Loucy (cell line): Measurements from ENCODE around the gene DRGX.

Experiments used
- H2AFZ ChIP-seq: fragments of 200-600 bp; sonication (generic); 2 replicates; pipeline ENCODE4 v1.6.0; 2016; ENCODE audit warnings: antibody characterized with exemption, mild to moderate bottlenecking, low read length, moderate library complexity
- H3F3A ChIP-seq: fragments of 200-600 bp; 2 replicates; pipeline ENCODE4 v1.6.0; 2016; ENCODE audit warnings: antibody characterized with exemption, low read depth, mild to moderate bottlenecking
- H3K27me3 ChIP-seq: fragments of 200-600 bp; sonication (generic); 2 replicates; pipeline ENCODE4 v1.6.1; 2014; ENCODE audit warnings: low read length, mild to moderate bottlenecking; ENCODE audit not compliant: insufficient read depth, poor library complexity, severe bottlenecking
- H3K36me3 ChIP-seq: fragments of 200-600 bp; sonication (generic); 2 replicates; pipeline ENCODE4 v1.6.1; 2016; ENCODE audit warnings: low read length; ENCODE audit not compliant: insufficient read depth
- H3K4me1 ChIP-seq: fragments of 200-600 bp; sonication (generic); 2 replicates; pipeline ENCODE4 v1.5.1; 2014; ENCODE audit warnings: low read length, mild to moderate bottlenecking; ENCODE audit not compliant: insufficient read depth, poor library complexity, severe bottlenecking
- H3K4me2 ChIP-seq: fragments of 200-600 bp; sonication (generic); 2 replicates; pipeline ENCODE4 v1.6.0; 2014; ENCODE audit warnings: antibody characterized with exemption, low read length, low read depth, mild to moderate bottlenecking; ENCODE audit not compliant: poor library complexity, severe bottlenecking
- H3K4me3 ChIP-seq: fragments of 200-600 bp; sonication (generic); 2 replicates; pipeline ENCODE4 v1.5.1; 2014; ENCODE audit warnings: low read length, mild to moderate bottlenecking, mixed read lengths; ENCODE audit not compliant: poor library complexity, severe bottlenecking
- H3K79me2 ChIP-seq: fragments of 200-600 bp; sonication (generic); 2 replicates; pipeline ENCODE4 v1.6.1; 2014; ENCODE audit warnings: low read length; ENCODE audit not compliant: insufficient read depth
- H3K9ac ChIP-seq: fragments of 200-600 bp; sonication (generic); 2 replicates; pipeline ENCODE4 v1.6.0; 2014; ENCODE audit warnings: mild to moderate bottlenecking, low read depth, low read length, moderate library complexity; ENCODE audit not compliant: poor library complexity, severe bottlenecking
- H3K9me2 ChIP-seq: fragments of 200-600 bp; sonication (generic); replicated peaks from 2 replicates; pipeline ENCODE4 v1.6.1; 2016; ENCODE audit warnings: low read depth, low read length, mixed read lengths
- H3K9me3 ChIP-seq: fragments of 200-600 bp; sonication (generic); 2 replicates; pipeline ENCODE4 v1.6.1; 2014; ENCODE audit warnings: mild to moderate bottlenecking, antibody characterized with exemption, low read length, low read depth; ENCODE audit not compliant: insufficient read depth
- H4K20me1 ChIP-seq: fragments of 200-600 bp; sonication (generic); 2 replicates; pipeline ENCODE4 v1.6.0; 2014; ENCODE audit warnings: antibody characterized with exemption, low read length, mild to moderate bottlenecking; ENCODE audit not compliant: insufficient read depth, poor library complexity, severe bottlenecking
- EZH2phosphoT487 ChIP-seq: fragments of 200-600 bp; IDR thresholded peaks from 2 replicates; pipeline ENCODE4 v1.6.1; 2018; ENCODE audit warnings: antibody characterized with exemption, mild to moderate bottlenecking, moderate library complexity, borderline replicate concordance
- TF ChIP-seq, protein P1 (sequence below): fragments of 200-600 bp; sonication (generic); conservative IDR thresholded peaks from 2 replicates; pipeline ENCODE4 v1.5.1; 2014; ENCODE audit warnings: mild to moderate bottlenecking, antibody characterized with exemption, low read length

DRGX gene

DNA sequence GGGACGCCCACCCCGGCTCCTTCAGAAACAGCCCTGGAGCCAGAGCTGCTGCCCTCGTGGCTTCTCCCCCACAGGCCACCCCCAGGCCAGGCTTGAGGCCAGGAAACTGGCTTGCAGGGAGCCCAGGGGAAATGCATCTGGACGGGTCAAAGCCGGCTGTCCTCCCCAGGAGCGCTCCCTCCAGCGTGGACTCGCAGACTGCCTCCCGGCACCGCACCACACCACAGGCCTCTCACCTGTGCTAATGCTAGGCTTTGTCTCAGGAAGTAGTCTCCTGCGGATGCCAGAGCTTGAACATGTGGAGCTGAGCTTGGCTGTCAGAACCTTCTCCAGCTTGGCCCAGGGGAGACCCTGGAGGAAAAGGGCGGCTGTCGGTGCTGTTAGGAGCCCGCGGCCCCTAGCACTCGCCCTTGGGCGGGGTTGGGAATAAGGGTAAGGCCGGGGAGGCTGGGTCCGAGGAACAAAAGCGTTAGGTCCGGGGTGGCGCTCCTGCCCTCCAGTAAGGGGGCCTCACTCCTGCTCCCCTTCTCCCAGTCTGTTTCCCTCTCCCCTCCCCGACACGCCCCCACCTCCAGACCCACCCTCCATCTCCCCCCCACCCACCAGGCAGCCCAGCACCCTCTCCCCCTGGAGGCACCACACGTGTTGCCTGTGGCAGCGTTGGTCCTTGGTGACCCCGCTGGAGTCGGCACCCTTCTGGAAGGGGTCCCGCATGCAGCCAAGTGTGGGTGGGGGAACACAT is 21.6 kb upstream of the DRGX start:
- no peaks in the 10 kb centered on the region for H3K36me3 ChIP-seq
- no peaks in the 10 kb centered on the region for H3K4me1 ChIP-seq
- no peak overlapping the region for H2AFZ ChIP-seq
- TF ChIP-seq EZH2phosphoT487, result no peak
- TF ChIP-seq, protein P1, sequence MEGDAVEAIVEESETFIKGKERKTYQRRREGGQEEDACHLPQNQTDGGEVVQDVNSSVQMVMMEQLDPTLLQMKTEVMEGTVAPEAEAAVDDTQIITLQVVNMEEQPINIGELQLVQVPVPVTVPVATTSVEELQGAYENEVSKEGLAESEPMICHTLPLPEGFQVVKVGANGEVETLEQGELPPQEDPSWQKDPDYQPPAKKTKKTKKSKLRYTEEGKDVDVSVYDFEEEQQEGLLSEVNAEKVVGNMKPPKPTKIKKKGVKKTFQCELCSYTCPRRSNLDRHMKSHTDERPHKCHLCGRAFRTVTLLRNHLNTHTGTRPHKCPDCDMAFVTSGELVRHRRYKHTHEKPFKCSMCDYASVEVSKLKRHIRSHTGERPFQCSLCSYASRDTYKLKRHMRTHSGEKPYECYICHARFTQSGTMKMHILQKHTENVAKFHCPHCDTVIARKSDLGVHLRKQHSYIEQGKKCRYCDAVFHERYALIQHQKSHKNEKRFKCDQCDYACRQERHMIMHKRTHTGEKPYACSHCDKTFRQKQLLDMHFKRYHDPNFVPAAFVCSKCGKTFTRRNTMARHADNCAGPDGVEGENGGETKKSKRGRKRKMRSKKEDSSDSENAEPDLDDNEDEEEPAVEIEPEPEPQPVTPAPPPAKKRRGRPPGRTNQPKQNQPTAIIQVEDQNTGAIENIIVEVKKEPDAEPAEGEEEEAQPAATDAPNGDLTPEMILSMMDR, result no peak
- H3F3A ChIP-seq, result no peaks in the 10 kb centered on the region
- H3K9ac ChIP-seq, result no peak overlapping the region
- peaks cover 18% of the 10 kb centered on the region for H3K27me3 ChIP-seq
- H3K4me2 ChIP-seq, result no peak overlapping the region
- no peaks in the 10 kb centered on the region for H4K20me1 ChIP-seq
- no peaks in the 10 kb centered on the region for H3K79me2 ChIP-seq
- no peaks in the 10 kb centered on the region for H3K9me3 ChIP-seq
- H3K9me2 ChIP-seq, result no peaks in the 10 kb centered on the region
- no peak overlapping the region for H3K4me3 ChIP-seq

DNA sequence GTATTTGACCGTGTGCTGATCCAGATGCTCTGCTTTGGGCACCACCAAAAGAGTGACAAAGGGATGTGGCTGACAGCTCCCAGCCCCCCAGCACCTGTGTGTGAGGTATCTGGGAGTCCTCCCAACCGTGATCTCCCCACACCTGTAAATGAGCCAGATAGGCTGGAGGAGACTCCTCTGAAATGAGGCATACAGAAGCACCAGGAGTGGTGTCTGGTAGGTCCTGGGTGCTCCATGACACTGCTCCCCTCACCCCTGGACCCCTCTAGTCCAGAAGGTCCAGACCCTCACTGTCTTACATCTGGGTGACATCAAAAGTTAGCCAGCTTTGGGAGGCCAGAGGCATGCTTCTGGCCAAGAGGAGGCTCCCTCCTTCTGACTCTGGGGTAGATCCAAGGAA is 20.0 kb upstream of the DRGX start:
- H3K4me2 ChIP-seq, result no peak overlapping the region
- no peak for TF ChIP-seq EZH2phosphoT487
- TF ChIP-seq, protein P1, result no peak
- H3K9me2 ChIP-seq, result no peaks in the 10 kb centered on the region
- peaks cover 28% of the 10 kb centered on the region for H3K27me3 ChIP-seq
- H3K4me1 ChIP-seq, result no peaks in the 10 kb centered on the region
- H4K20me1 ChIP-seq, result no peaks in the 10 kb centered on the region
- no peaks in the 10 kb centered on the region for H3K36me3 ChIP-seq
- no peak overlapping the region for H2AFZ ChIP-seq
- no peaks in the 10 kb centered on the region for H3K9me3 ChIP-seq
- H3K79me2 ChIP-seq, result no peaks in the 10 kb centered on the region
- H3K9ac ChIP-seq, result no peak overlapping the region
- no peaks in the 10 kb centered on the region for H3F3A ChIP-seq
- no peak overlapping the region for H3K4me3 ChIP-seq

- peaks cover 28% of the 10 kb centered on the region for H3K27me3 ChIP-seq
- H3K9me2 ChIP-seq, result no peaks in the 10 kb centered on the region
These were observed 19.2 kb upstream of the DRGX start for GRCh38 chr10:49415109-49415508.

More at GRCh38 chr10:49415109-49415508, 19.2 kb upstream of the DRGX start:
- Histone ChIP-seq H2AFZ (no peak overlapping the region), H3K4me1 (no peaks in the 10 kb centered on the region), H4K20me1 (no peaks in the 10 kb centered on the region), H3K79me2 (no peaks in the 10 kb centered on the region), H3K9me3 (no peaks in the 10 kb centered on the region), H3F3A (no peaks in the 10 kb centered on the region), H3K36me3 (no peaks in the 10 kb centered on the region), H3K4me2 (no peak overlapping the region), H3K9ac (no peak overlapping the region), H3K4me3 (no peak overlapping the region)
- TF ChIP-seq, protein P1, result no peak
- TF ChIP-seq EZH2phosphoT487, result no peak
